Hindlimb muscle (tissue), 1 donor: ENCODE data around the gene TNK2. TPM values are rescaled to one million over a fixed set of nuclear protein-coding genes. Genes with fewer than 3 reads are reported as not detected.
A peak's percentile ranks its signal among the peaks of the same experiment; 100 is the strongest.
"Not testable (repeated sequence)": the region's sequence is repeated elsewhere in the genome, so short reads cannot be mapped to it uniquely, and the experiment has no call there.

Source experiments
- DNase-seq: peaks from one replicate; pipeline ENCODE4 v3.0.0-alpha.2; 2013
- polyA plus RNA-seq: library from polyadenylated mRNA; unstranded; fragments of 120-200 nt; gene quantifications from one replicate; pipeline ENCODE4 v1.2.1, GENCODE V29; 2013; ENCODE audit not compliant: insufficient read length

Gene TNK2
- polyA plus RNA-seq, 1 donor, result 170 TPM

DNA sequence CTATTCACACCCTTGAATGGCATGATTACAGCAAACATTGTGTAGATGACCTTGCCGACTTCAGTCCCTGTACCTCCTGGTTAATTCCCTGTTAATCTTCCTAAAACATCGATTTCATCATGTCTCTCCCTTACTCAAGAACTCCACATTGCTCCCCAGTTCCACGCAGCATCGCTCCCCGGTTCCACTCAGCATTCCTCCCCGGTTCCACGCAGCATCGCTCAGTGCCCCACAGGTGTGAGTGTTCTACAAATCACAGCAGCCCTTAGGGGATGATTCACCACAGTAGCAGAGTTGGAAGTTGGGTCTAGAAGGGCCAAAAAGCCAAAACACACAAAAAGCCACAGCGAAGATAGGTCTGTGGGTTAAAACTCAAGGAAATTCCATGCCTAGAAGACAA lies 8.6 kb upstream of the TNK2 start:
- DNase-seq, result no peak

DNA sequence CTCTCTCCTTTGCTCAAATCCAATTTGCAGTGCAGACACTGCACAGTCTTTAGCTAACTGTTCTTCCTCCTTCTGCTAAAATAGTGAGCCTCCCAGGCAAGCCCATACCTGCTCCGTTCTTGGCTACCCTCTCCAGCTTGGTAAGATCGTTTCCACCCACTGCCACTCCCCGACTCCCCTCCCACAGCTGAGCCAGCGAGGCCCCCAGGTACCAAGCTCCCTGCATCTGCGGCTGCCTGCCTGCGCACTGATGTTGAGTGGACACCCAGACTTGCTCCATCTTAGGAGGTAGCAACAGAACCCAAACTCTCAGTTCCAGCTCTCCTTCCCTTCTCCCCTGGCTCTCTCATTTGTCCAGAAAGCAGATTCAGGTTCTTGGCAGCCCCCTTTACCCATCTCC lies 7.9 kb upstream of the TNK2 start:
- no peak for DNase-seq

DNA sequence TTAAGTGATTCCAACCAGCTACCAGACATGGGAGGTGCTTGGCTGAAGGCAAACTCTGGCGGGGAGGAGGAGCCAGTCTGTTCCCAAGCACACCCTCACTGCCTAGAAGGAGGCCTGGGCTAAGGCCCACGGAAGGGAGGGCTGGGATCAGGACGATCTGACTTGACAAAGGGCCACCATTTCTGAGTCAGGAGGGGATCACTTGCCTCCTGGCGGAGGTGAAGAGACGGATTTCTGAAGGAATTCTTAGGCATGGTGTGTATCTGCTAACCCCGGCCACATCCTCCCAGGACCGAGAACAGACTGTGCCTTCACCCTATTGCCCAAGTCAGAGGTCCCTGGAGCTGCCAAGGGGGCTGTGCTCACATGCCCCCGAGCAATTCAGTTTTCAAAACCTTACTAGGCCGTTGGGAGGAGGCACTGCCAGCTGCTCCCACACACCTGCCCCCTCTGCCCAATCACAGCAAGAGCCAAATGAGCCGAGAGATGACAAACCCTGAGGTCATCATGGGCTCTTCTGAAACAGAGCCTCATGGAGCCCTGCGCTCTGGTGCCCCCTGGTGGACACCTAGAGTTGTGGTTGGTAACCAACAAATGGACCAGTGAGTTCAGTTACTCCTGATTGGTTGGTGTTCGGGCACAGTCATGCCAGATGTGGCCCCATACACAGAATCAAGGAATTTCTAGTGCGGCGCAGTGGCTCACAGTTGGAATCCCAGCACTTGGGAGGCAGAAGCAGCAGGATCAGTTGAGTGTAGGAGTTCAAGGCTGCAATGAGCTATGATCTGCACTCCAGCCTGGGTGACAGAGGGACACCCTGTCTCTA lies 6.5 kb upstream of the TNK2 start:
- peak; percentile 87 for DNase-seq

DNA sequence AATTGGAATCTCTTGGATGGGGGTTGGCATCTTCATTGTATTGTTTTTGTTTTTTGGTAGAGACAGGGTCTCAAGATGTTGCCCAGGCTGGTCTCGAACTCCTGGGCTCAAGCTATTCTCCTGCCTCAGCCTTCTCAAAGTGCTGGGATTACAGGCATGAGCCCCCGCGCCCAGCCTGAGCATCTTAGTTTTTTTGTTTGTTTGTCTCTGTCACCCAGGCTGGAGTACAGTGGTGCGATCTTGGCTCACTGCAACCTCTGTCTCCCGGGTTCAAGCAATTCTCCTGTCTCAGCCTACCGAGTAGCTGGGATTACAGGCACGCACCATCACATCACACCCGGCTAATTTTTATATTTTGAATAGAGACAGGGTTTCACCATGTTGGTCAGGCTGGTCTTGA lies 5.8 kb upstream of the TNK2 start:
- not testable (repeated sequence) for DNase-seq

DNA sequence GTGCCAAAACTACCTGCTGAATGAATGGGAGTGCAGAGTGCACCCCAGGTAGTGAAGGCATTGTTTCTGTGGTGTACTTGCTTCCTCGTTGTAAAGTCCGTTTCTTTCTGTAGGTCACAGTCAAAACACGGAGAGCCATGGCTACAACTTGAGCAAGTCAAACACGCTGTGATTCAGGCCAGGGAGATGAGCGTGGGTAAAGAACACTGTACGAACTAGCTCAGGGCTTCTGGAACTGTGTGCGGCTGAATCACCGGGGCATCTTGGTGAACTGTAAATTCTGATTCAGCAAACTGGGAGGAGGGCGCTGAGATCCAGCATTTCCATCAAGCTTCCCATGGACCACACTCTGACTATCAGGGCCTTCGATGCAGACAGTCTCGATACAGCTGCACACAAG lies 5.0 kb upstream of the TNK2 start:
- no peak for DNase-seq

DNA sequence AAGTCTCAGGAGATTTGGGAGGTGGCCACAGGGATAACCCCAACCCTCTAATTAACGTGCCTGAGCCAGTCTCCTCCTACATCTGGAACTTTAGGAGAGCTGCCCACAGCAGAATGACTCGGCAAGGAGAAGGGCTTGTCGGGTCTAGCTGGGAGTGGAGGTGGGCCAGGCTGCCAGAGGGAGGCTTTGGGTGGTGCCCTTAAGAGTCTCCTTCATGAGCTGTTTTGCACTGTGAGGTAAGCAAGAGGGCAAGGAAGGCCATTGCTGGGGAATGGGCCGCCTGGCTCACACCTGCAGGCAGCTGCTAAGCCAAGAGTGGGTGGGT lies 3.6 kb upstream of the TNK2 start:
- no peak for DNase-seq

DNA sequence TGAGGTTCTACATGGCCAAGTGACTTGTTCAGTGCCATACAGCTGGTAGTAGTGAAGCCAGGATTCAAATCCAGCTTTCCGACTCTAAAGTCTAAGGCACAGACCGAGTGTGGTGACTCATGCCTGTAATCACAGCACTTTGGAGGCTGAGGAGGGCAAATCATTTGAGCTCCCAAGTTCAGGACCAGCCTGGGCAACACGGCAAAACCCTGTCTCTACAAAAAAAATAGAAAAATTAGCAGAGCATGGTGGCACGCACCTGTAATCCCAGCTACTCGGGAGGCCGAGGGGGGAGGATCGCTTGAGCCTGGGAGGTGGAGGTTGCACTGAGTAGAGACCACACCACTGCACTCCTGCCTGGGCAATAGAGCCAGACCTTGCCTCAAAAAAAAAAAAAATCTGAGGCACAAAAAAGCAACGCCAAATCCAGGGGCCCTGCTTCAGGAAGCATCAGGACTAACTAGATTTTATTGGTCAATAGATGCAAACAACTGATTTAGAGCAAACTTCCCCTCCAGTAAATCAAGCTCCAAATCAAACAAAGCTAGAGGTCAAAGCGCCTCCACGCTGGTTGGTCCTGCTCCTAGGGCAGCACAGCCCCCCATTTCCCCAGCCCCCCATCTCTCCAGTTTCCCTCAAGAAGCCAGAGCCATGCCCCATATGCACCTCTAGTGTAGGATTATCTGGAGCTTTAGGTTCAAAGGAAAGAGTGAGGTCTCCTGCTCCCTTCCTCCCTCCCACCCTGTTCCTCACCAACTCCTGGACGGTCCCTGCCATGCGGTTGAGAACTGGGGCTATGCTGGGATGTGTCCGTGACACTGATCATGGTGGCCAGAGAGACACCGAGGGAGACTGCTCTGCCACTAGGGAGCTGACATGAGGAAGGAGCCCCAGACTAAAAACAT lies 2.9 kb upstream of the TNK2 start:
- no peak for DNase-seq

DNA sequence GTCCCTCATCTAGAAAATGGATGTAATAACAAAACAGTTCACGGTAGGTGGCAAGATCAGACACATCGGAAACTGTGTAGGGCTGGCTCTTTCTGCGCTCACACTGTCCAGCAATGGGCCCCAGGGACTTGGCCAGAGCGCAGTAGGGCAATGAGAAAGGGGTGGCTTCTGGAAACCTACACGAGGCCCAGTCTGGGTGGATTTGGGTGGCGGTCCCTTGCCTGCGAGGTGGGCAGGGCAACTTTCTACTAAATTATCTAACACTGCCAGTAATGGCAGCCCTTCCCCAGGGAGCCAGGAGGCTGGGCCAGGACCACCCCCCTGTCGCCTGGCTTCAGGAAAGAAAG lies 2.1 kb upstream of the TNK2 start:
- DNase-seq, result no peak

DNA sequence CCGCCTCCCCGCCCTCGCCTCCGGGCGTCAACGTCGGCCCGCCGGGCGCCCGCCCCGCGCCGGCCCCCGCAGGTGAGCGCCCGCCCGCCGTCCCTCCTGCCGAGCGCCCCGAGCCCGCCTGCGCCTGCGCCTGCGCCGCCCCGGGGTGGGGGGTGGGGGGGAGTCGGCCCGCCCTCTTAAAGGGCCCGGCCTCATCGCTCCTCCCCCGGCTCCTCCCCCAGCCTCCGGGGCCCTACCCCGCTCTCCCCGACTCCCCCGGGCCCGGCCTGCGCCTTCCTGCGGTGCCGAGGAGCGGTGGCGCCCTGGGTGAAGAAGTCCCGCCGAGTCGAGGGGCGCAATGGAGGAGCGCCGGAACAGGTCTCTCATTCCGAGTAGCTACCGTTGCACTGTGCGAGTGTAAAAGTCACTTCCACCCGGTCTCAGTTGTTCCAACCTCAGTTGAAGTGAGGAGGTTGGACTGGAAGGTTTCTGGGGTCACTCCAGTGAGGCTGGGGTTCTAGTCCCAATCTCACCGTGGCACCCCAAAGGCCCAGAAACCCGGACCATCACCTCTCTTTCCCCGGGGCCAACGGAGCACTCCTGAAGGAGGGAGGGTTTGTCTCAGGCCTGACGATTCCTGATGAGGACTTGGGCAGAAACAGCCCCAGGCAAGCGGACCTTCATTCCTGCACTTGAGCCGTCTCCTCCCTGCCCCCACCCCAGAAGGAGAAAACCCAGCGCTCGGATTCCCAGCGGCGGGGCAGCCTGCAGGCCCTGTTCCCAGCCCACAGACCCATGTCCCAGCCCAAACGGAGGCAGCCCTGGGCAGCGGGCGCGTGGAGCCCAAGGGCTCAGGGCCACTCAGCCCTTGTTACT lies 1.5 kb upstream of the TNK2 start:
- peak; percentile 88 for DNase-seq

DNA sequence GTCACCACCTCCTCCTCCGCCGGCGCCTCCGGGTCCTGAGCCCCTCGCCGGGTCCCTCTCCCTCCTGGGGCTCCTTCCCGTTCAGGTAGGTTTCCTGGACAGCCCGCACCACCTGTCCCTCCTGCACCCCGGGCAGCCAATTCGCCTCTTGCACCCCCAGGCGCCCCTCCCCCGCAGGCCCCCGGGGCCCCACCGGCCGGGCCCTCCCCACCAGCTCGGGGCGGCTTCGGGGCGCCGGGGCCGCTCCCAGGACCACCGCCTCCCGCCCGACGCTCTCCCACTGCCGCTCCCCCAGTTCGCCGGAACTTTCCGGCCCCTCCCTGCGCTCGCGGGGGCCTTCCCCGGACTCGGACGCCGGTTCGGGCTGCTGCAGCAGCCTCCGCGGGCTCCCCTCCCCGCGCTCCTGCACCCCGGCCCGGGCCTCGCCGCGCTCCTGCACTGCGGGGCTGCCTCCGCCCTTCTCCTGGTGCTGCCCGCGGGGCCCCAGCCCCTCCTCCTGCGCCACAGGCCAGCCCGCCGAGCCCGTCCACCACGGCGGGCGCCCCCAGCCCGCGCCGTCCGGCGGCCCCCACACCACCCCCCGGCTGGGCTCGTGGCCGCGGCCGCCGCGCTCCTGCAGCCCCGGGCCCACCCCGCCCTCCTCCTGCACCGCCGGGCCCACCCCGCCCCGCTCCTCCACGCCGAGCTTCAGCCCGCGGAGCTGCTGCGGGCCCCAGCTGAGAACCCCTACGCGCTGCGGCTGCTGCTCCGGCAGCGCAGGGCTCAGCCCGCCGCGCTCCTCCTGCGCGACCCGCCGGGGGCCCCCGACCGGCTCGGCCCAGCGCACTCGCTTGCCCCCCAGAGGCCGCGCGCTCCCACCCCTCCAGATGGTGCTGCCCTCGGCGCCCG lies 587 bp upstream of the TNK2 start:
- DNase-seq, result no peak

DNA sequence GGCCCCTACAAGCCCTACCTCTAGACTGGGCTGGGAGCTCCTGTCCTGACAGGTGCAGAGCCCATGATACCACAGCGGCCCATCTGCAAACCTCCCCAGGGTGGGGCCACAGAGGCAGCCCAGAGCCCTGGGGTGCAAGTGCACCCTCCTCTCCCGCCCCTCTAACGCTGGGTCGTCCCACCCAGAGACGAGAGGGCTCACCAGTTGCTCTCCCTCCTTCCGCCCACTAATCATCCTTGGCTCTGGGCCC lies 742 bp downstream of the TNK2 start:
- DNase-seq, result no peak

DNA sequence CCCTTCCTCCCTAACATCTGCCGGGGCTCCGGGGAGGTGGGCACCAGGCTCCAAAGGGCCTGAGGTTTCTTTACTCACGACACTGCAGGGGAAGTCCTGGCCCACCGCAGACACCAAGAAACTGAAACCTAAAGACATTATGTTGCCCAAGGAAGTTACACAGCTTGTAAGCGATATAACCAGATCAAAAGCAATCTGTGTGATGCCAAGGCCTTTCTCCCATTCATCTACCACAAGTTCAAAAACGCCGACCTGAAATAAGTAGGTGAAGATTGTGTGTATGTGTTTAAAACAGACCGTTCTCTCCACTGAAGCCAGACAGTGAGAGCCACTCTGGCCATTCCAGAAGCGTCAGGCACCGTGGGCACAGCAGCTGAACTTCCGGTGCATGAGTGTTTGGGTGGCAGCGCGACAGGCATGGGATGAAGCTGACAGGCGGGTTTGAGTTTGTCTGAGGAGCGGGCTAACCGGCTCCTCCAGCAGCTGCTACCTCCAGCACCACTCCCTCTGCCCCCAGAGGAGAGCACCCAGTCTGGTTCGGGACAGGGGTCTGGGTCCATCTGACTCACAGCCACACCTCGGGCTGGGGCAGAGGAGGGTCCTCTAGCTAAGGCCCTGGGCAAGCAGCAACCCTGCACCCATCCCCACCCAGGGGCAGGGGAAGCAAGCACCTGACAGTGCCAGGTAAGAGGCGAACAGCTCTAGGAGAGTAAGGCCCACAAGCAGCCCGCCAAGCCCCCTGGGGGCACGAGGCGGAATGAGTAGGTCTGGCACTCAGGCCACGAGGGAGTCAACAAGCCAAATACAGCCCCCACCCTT lies 1.3 kb downstream of the TNK2 start:
- no peak for DNase-seq

DNA sequence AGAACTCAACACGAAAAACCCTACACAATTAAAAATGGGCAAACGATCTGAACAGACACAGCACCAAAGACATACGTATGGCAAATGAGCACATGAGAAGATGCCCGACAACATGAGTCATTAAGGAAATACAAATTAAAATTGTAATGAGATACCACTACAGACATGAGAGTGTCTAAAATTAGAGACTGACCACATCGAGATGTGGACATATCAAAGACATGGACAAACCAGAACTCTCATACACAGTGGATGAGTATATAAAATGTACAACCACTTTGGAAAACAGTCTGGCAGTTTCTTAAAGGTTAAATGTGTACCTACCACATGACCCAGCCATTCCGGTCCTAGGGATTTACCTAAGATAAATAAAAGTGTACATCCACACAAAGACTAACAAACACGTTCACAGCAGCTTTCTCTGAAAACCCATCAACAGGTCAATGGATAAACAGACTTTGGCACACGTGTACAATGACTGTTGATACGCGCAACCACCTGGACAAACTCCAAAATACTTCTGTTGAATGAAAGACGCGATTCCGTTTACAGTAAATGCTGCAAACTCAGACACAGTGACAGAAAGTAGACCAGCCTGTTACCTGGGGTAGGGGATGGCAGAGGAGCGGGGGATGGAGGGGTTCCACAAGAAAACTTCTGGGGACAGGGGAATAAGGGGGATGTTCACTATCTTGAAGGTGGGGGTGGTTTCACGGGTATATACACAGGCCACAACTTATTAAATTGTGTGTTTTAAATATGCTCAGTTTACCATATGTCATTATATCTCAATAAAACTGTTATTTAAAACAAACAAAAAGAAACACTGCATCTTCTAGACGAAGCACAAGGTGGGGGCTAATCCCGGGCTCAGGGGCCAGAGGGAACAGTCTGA lies 2.1 kb downstream of the TNK2 start:
- no peak for DNase-seq

DNA sequence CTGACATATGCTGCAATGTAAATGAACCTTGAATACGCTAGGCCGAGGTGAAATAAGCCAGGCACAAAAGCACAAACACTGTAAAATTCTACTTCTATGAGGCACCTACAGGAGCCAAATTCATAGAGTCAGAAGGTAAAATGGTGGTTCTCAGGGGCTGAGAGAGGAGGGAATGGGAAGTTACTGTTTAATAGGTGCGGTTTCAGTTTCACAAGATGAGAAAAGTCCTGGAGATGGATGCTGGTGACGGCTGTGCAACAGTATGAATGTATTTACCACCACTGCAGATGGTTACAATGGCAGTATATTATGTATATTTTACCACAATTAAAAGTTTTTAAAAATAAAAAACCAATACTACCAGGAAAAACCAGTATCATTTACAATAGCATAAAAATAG lies 4.0 kb downstream of the TNK2 start:
- no peak for DNase-seq

DNA sequence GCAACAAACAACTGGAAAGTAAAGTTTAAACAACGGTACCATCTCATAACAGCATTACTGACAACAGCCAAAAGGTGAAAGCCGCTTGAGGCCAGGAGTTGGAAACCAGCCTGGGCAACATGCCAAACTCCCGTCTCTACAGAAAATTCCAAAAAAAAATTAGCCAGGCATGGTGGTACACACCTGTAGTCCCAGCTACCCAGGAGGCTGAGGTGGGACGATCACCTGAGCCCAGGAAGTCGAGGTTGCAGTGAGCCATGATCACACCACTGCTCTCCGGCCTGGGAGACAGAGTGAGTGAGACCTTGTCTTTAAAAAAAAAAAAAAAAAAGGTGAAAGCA lies 4.4 kb downstream of the TNK2 start:
- DNase-seq, result no peak

DNA sequence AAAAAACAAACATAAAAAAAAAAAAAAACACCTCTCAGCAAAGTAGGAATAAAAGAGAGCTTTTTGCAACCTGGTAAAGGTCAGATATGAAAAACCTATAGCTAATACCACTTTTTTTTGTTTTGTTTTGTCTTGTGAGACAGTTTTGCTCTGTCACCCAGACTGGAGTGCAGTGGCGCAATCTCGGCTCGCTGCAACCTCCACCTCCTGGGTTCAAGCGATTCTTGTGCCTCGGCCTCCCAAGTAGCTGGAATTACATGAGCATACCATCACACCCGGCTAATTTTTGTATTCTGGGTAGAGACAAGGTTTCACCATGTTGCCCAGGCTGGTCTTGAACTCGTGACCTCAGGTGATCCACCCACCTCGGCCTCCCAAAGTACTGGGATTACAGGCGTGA lies 5.7 kb downstream of the TNK2 start:
- not testable (repeated sequence) for DNase-seq

DNA sequence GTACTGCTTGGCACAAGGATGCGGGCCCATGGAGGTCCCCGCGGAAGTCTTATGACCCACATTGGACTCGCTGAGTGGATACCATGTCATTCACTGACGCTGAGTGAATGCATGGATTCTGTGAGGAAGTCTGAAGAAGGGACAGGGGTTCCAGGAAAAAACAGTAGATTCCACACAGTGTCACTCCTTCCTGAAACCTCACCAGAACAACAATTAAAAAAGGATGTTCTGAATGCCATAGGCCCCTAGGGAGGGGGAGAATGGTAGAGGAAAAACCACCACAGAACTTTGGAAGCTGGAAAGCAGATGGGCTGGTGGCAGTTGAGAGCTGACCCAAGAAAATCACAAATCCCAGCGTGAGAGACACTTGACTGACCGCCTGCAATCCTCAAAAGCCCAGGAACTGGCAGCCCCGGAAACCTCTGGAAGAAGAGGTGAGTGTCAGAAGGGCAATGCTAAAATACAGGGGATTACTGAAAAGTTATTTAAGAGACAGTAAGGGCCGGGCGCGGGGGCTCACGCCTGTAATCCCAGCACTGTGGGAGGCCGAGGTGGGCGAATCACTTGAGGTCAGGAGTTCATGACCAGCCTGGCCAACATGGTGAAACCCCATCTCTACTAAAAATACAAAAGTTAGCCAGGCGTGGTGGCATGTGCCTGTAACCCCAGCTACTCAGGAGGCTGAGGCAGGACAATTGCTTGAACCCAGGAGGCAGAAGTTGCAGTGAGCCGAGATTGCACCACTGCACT lies 6.3 kb downstream of the TNK2 start:
- DNase-seq, result not testable (repeated sequence)

DNA sequence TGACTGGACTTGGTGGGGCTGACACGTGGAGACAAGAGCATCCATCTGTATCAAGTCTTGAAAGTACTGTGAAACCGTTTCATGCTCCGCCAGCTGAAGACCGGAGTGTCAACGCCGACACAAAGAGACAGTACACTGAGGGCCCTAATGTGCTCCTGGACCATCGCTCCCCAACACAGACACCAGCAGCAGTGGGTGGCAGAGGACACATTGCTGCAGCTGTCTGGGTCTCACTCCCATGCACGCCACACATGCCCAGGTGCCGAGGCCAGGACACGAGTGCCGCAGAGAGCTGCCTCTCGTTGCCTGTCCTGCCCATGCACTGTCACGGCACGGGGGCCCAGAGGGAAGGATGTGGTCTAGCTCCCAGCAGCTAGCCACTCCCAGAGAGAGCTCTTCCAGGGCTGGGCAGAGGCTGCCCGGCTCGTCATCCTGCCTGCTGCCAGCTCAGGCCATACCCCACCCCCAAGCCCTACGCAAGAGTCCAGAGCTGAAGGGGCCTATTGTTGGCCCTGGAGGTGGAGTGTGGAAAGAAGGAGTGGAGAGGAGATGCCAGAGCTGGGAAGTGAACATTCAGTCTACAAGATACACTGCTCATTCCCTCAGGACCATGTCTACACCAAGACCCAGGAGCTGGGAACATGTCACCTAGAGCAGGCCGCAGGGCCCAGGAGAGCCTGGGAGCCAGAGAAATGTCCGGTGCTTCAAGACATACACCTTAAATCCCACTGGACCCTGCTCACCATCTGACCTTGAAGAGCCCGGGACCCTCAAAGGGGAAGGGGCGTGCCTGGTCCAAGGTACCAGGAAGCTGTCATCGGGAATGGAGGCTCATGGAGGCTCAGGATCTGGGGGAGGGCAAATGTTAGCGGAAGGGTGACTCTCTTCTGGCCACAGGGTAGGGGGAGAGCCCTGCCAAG lies 7.7 kb downstream of the TNK2 start:
- DNase-seq, result no peak
